Smooth muscle cell of the brain vasculature (primary cell): Measurements from ENCODE around the gene MYCBP2.

ENCODE experiments used
- DNase-seq: peaks from one replicate; pipeline ENCODE4 v3.0.0-alpha.2; 2012; ENCODE audit warnings: low read depth, low spot score

The MYCBP2 gene

DNA sequence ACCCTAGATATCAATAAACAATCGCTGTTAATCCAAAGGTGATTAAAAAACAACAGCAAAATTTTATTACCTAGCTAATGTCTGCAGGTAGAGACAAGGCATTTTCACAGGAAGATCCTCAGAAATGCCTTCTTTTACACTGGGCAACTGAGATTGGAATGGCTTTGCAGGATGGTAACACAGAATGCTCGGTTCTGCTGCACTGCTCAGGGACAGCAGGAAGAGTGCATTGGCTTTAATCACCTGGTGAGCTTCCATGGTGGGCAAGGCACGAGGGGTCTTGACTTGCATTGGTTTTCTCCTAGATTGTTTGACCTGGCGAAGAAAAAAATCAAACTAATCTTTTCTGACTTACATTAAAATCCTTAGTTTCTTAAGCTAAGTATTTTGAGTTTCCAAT is 231.6 kb downstream of the MYCBP2 start:
- no peak for DNase-seq

DNA sequence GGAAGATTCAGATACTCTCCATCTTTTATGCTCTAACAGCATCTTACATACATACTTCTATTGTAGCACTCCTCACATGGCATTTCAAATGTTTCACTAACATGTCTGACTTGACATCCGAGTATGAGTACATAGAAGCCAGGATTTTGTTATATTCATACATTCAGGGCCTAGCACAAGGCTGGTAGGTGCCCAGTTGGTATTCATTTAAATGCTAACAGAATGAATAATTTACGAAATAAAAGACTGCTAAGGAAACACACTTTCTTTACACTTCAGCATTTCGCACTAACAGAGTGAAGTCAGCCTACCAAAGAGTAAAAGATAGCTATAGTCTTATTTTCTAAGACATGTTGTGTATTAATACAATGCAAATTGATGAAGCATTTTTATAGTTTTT is 232.1 kb downstream of the MYCBP2 start:
- no peak for DNase-seq

DNA sequence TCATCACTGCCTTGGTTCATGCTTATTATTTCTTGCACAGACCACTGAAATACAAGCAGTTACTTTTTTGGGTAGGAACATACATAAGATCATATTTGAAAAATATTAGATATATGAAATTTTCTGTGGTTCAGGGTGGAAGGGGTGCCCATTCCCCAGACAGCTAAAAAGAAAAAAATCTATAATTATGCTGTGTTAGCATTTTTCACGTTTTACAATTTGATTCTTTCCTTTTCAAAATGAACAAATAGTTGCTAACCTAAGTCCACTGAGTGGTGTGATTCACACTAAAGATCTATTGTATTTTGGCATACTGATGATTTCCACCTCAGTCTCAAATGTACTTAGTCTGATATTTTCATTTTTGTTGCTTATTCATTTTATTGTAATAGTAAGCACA is 233.2 kb downstream of the MYCBP2 start:
- no peak for DNase-seq

DNA sequence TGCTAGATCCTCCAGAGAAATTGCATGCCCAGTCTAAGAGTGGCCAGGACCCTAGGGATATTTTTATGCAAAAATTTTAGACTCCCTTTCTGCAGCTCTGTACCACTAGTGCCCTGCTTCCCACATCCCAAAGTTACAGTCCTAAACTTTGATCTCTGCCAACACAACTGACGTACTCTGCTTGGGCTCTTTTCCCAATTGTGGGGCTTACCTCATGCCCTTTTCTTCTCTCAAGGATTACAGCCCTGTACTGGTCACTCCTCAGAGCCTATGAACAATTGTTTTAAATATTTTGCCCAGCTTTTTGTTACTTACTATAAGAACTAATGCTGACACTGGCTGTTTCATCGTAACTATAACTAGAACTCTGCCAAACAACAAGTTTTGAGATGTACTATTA is 242.1 kb downstream of the MYCBP2 start:
- DNase-seq, result no peak

DNA sequence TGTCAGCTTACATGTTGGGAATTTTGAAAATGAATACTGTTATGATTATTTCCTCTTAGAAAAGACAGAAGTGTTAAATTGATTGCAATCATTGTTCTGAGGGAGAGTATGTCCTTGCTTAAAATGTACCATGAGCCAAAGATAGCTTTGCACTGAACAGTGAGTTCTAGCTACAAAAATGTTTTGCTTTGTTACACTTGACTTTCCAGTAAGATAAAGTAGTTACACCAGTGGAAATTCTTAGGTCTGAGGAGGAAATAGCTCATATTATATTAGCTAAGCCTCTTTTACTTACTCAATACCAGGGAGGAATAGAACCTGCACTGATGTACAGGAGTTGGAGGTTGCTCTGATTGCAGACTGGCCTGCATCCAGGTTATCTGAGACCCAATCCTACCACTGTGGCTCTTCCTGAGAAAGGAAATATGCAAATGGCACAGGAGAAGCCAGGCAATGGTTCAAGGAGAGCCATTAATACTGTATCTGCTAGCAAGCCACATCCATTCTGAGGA is 246.9 kb downstream of the MYCBP2 start:
- DNase-seq, result no peak

DNA sequence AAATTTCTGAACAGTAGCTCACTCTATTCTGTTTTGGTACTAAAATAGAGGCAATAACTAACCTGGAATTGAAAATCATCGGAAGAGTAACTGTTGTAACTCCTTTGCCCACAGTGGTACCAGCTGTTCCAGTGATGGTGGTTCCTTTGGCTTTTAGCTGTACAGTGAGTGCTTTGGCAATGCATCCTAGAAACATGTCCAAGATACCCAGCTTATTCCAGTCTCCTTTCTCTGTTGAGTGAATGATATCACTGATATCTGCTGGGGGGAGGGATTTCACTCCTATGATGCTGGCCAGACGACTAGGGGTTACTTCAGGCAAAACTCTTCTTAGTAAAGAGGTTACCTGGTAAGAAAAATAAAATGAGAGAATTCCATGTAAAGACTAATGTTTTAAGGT is 259.4 kb downstream of the MYCBP2 start:
- DNase-seq, result no peak

DNA sequence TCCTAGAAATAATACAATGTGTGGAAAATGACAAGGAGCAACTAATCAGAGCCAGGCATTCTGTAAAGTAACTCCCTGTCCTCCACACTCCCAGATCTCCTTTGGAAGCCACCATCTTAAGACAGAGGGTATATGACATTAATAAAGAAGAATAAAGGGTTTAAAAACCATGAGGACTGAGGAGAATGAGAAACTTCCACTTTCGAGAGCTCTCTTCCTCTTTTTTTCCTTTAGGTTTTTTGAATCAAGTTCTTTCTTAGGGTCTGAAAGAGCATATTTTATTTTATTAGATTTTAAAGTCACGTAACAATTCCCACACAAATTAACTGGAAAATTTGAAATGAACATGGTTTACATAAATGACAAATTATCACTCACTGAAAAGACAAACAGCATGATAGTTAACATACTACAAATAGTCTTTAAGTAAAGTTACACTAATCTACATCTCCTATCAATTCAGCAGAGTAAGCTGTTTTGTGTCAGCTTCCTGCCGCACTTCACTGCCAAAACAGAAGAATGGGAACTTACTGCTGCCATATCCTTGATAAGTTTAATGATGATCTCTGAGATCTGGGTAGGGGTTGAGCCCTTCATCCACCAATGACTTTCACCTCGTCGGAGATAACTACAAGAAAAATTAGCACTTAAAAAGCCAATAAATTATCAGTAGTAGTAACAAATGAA is 261.3 kb downstream of the MYCBP2 start:
- DNase-seq, result no peak

DNA sequence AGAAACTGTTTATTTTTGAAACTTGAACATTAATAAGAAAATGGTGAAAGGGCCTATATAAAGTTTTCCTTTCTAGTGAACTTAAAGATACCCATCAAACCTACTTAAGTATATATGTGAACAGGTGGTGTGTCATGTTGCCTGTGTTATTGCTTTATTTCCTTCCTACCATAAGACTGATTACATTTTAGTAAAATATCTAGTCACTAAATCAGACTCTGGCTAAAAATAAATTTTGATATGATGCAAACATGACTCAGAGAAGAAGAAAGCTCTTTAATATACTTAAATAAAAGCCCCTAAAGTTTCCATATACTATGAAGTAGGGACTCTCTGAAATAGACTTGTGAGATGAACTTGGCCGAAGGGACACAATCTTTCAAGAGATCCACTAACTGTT is 264.8 kb downstream of the MYCBP2 start:
- DNase-seq, result no peak

DNA sequence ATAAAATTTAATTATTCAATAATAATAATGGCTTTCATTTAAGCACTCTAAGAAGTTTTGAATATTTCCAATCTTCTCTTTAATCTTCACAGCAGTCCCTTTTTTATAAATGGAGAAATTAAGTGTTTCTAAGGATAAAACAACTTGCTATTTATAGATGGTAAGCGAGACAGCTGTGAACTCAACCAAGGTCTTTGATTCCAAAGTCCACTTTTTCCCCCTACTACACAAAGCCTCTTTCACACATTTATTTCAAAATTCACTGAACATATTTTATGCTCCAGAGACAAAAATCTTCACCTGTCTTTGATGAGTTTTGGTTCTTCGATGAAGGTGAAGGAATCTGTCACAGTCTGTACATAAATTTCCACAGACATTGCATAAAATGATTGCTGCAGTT is 265.5 kb downstream of the MYCBP2 start:
- DNase-seq, result no peak

DNA sequence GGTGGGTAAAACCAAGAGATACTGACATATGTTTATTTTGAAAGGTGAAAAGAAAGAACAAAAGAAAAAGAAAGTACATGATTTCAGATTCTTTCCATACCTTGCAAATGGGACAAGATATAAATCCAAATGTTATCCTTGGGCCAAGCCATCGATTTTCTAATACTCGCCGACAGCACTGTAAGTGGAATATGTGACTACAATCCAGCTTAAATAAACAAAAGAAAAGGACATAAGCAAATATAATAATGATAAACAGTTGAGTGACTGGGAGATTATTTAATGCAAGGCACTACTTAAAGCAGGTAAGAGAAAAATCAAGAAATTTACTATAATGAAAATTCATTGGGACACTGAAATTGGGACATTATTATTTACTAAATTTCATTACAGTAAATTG is 270.0 kb downstream of the MYCBP2 start:
- no peak for DNase-seq

DNA sequence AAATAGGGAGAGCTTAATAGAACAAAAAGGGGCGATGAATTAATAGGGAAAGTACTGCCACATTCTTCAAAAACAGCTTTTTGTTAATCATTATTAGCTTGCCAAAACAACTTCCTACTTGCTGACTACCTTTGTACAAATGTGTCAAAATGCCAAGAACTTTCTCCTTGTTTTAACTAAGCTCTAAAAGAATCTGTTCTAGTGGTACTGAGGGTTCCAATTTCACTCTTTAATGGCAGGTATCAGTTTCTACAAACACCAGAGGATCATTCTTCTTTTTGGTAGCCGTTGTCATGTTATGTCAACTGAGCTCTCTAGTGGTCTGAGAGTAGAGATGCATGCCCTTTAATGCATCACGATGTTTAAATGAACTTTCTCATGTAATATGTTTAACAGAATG is 270.5 kb downstream of the MYCBP2 start:
- no peak for DNase-seq

DNA sequence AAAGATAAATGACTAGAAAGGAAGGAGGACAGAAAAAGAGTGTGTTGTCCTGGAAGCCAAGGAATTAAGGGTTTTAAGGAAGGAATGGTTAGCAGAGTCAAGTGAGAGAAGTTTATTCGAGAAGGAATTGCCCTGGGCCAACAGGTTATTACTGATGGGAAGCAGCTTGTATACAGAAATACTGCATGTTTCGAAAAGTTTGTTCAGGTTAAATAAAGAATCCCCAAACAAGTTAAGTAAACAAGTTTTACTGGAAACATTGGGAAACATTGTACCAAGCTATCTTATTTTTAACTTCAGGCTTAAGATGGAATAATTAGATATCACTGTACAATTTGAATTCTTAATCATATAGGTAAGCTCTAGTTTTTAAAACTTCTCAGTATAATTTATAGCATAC is 271.7 kb downstream of the MYCBP2 start:
- DNase-seq, result no peak

DNA sequence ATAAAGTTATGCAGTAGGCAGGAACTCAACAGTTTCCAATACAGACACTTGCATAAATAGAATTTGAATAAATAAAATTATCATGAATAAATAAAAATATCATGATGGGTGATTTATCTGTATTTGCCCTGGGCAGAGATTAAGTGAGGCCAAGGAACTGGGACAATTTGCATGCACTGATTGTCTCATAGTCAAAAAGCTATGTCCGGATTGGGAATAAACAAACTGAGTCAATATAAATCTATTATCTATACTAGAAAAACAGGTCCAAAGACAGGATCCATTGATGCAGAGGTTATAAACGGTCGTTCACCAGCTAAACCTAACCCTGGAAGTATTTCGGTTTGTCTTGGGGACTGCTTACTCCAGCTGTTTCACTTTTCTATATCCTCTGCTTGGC is 273.7 kb downstream of the MYCBP2 start:
- no peak for DNase-seq

DNA sequence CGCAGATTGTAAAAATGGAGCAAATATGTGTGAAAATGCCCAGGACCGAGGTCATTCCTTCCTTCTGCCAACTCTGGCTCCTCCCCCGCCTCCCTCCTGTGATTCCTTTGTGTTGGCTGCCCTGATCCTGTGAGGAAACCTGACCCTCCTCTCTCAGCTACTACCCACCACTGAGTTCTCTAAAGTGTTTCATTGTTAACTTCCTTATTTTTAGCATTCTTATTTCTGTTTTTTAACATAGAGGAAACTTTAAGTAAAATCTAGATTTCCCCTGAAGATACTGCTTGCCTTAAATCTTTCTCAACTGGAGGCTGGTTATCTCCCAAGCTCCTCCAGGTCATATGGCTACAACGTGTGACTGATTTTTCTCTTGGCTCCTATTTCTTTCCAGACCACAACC is 278.2 kb downstream of the MYCBP2 start:
- no peak for DNase-seq

DNA sequence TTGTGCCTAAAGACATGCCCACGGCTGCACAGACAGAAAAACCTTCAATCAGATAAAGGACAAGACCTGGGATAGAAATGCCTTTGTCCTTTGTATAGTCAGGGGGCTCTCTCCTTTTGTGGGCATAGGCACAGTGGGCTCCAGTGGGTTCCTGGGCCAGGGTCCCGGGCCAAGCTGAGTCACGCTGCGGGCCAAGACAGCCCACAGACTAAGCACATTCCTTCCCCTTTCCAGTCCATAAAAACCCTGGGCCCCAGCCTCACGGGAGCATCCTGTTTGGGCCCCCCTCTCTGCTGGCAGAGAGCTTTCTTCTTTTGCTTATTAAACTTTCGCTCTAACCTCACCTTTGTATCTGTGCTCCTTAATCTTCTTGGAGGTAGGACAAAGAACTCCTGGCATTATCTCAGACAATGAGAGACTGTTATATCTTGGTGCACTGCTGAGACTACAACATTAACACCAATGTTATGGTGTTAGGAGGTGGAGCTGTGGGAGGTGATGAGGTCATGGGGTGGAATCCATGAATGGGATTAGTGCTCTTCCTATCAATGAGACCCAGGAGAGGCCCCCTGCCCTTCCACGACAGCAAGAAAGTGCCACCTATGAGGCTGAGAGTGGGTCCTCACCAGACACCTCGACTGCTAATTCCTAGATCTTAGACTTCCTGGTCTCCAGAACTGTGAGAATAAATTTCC is 279.1 kb downstream of the MYCBP2 start:
- DNase-seq, result no peak

DNA sequence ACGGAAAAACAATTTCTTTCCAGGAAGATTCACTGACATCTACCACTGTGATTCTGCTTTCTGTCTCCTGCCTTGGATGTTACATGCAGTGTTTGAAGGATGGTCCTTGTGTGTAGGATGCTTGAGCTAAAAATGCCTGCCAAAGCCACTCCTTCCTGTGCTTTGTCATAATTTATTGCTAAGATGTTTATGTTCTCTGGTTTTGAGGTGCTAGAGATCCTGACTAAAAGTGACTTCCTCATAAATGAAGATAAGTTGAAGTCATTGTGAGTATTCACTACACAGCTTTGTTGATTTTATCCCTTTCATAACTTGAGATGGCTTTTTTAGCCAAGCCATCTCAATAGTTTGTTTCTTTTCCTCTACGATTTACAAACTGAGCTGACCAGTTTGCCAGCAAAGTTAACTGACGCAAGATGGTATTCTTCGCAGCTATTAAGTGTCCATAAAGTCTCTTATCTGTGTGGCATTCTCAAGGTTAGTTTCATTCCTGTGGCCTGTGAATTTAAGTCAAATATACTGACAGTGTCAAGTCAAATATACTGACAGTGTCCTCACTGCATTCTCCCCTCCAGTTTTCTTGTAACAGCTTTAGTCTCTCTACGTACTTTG is 284.2 kb downstream of the MYCBP2 start:
- DNase-seq, result no peak

DNA sequence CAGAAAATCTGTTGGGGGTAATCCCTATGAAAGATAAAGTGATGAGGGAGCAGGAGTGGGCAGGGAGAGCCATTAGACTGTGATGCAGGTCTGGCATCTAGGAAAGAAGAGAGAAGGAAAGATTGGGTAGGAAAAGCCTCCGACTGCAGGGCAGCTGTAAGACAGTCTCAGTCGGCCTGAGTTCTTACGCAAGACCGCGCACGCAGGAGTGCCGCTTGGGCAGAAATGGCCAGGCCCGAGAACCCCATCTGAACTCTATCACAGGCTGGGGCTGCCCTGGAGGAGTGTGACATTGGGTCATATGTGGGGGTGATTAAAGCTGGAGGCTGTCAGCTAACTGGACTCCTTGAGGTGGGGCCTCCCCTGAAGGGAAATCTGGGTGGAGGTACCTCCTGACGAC is 286.1 kb downstream of the MYCBP2 start:
- DNase-seq, result no peak

DNA sequence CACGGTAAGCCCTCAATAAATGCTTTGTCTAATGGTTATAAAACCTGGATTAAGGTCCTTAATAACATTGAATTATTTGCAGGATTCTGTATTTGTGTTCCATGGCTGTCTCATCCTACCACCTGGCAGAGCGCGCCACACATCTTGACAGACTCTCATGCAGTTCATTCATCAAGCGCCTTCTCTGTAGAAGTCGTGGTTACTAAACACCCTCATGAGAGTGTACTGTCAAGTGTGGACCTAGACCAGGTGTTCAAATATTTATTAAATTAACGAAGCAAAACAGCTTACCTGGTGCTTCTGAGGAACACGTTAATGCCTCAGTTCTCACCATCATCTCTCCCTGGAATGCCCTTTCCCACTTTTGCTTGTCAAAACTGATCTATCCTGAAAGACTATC is 286.8 kb downstream of the MYCBP2 start:
- no peak for DNase-seq

DNA sequence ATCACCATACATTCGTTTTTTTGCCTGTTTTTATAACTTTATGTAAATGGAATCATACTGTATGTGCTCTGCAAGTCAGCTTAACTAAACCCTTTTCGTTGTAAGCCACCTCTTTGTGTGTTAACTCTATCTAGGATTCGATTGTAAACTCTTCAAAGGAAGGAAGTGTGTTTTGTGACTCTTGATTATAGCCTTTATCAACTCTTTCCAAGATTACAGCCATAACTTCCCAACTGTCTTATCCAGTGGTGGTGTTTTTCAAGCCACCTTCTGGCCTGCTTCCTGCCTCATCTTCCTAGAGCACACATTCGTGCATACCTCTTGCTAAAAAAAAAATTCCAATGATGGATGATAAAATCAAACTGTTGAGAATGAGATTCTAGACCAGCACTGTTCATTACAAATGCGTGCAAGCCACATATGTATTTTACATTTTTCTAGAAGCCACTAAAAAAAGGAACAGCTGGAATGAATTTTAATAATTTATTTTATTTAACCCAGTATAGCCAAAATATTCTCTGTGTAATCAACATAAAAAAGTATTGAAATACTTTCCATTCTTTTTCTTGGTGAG is 287.9 kb downstream of the MYCBP2 start:
- DNase-seq, result no peak

DNA sequence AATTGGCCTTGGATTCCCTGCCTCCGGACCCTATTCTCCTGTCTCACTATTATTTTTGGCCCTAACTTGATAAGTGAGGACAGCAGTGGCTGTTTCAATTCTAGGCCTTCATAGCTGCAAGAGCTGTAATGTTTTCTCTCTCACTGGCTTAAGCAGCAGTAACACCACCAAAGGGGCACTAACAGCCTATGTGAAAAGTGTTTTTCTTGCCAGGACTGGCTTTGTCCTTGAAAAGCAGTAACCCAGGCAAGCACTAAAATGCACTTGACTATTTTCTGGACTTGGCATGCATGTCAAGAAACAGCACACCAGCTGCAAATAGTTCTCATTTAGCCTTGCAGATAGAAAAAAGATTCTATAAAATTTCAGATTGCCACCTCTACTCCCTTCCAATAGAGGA is 290.6 kb downstream of the MYCBP2 start:
- DNase-seq, result no peak

DNA sequence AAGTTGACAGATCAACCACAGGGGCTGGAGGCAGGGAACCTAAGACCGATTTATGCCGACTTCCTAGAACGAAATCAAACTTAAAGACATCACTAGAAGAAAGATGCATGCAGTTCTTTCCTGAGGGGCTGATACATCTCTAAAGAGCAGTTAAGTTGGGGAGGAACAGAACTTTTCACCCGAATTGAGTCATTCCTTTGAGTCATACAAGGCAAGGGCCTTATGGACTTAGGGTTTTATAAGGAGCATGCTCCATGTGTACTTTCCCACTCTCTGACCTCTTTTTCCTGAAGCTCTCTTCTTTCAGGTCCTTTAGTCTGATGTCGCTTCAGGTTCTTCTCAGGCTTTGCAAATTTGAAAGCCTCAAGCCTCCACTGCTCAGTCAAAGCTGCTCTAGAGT is 292.0 kb downstream of the MYCBP2 start:
- no peak for DNase-seq

DNA sequence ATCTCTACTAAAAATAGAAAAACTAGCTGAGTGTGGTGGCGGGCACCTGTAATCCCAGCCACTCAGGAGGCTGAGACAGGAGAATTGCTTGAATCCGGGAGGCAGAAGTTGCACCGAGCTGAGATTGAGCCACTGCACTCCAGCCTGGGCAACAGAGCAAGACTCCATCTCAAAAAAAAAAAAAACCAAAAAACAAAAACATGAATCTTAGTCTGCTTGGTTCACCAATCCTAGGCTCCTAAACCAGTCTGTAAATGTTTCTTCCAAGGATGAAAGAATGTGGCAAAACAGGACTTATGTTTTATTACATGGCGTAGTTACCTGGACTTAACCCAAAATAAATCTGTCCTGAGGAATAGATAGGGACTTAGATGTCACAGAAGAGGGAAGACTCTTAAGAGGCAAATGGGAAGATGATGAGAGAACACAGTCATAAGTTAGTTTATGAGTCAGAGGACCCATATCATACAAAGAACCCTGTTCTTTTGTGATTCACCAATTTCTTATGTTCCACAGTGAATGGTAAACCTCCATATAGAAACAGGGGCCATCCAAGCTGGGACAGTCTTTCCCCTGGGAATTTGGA is 293.1 kb downstream of the MYCBP2 start:
- no peak for DNase-seq
